Amygdala (tissue), 56 donors: Measurements from ENCODE around the gene MAN2B1.
A peak's percentile ranks its signal among the peaks of the same experiment; 100 is the strongest.
"Not testable (repeated sequence)": the region's sequence is repeated elsewhere in the genome, so short reads cannot be mapped to it uniquely, and the experiment has no call there.

Experiments
- DNase-seq, 56 donors: peaks; one replicate each; lab custom pipeline; 2025; lab: John Stamatoyannopoulos, UW

The MAN2B1 gene

DNA sequence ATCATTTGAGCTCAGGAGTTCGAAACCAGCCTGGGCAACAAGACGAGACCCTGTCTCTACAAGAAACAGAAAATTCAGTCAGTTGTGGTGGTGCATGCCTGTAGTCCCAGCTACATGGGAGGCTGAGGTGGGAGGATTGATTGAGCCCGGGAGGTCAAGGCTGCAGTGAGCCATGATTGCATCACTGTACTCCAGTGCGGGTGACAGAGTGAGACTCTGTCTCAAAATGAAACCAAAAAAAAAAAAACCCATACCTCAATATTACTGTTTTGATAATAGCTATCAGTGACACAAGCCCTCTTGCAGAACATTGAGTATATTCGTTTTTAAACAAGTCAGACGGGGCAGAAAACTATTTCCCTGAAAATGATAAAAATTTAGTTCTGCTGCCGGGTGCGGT is 39.6 kb downstream of the MAN2B1 start:
- DNase-seq = no peak

- DNase-seq = no peak
Measured at GRCh38 chr19:12623361-12624031, 43.0 kb downstream of the MAN2B1 start.

DNA sequence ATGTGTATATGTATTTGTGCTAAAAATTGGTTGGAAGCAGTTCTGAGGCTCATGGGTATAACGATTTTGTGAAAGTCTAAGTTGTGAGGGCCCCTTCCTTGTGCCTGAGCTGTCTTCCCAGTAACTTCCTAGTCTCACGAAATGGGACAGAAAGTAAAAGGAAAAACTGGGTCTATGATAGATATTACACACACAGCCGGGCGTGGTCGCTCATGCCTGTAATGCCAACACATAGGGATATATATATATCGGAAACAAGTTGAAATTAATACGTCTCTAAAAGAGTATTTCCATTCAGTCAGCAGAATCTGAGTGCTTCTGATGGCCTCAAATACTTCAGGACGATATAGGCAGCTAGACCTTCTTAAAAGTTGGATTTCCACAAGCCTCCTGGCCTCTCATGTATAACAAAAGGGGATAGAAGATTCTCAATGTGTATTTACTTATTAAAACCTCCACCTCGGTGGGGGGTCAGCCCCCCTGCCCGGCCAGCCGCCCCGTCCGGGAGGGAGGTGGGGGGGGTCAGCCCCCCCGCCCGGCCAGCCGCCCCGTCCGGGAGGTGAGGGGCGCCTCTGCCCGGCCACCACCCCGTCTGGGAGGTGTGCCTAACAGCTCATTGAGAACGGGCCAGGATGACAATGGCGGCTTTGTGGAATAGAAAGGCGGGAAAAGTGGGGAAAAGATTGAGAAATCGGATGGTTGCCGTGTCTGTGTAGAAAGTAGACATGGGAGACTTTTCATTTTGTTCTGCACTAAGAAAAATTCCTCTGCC is 45.1 kb downstream of the MAN2B1 start:
- DNase-seq = not testable (repeated sequence)

GRCh38 chr19:12617646-12618045 is 48.9 kb downstream of the MAN2B1 start:
- no peak for DNase-seq

DNA sequence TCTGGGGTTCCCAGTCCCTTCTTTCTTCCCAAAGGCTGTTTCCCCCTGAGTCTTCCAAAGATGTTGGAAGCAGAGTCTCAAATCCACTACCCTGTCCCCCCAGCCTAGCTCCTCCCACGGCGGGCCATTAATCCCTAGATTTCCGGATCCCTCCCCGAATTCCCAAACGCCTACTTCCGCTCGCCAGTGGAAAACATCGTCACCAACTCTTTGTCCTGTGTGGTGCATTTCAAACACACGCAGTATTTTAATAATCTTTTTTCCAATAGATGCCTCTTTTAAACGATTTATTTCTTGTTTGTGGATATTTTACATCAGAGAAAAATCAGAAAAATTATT is 55.2 kb downstream of the MAN2B1 start:
- DNase-seq = peak in 43 of 56 donors; percentile 5 to 65 (median 45)

GRCh38 chr19:12610540-12611360 is 55.8 kb downstream of the MAN2B1 start, which contains the start of the genes ZNF490 and ZNF791:
TSS of gene ZNF490 (minus strand) at chr19:12610813. CDS start at chr19:12610680, 133 bp downstream.
TSS of gene ZNF791 (plus strand) at chr19:12610920. CDS start at chr19:12611080, 160 bp downstream.
- peak; percentile 66 to 100 (median 96) for DNase-seq

DNA sequence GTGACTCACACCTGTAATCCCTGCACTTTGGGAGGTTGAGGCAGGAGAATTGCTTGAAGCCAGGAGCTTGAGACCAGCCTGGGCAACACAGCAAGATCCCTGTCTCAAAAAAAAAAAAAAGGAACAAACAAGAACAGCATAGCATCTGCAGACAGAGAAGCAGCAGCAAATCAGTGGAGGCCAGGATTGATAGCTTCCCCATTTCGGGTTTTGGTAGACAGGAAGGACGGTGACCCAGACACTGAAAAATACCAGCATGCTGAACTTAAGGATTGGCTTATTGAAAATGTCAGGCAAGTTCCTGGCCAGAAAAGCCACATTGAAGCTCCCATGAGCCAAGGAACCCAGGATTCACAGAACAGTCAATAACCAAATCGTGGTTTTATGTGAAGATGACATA is 58.9 kb downstream of the MAN2B1 start:
- peak in 1 of 56 donors; percentile 1 for DNase-seq

GRCh38 chr19:12606796-12607195 is 59.7 kb downstream of the MAN2B1 start:
- DNase-seq = no peak

DNA sequence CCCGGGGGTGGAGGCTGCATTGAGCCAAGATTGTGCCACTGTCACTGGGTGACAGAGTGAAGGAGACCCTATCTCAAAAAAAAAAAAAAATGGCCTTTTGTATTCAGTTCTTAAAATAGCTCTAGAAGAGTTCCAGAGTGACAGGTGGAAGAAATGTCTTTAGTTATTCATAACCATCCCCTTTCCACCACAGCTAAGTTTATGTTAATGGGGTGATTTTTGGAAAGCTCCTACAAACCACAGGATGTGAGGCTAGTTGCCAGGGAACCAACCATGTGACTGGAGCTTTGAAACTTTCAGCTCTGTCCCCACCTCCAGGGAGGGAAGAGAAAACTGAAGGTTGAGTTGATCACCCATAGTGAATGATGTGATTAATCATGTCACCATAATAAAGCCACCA is 62.8 kb downstream of the MAN2B1 start:
- DNase-seq = no peak

DNA sequence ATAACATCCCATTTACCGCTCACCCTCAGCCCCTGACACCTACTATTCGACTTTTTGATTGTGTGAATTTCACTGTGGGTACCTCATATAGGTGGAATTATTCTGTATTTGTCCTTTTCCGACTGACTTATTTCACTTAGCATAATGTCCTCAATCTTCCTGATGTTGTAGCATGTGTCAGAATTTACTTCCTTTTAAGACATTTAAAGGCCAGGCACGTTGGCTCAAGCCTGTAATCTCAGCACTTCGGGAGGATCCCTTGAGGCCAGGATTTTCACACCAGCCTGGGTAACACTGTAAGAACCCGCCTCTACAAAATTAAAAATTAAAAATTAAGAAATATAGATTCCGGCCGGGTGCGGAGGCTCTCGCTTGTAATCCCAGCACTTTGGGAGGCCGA is 68.9 kb downstream of the MAN2B1 start:
- no peak for DNase-seq

GRCh38 chr19:12596927-12597548 is 69.5 kb downstream of the MAN2B1 start:
- peak in 12 of 56 donors; percentile 1 to 19 (median 4) for DNase-seq
